K562 (cell line): ENCODE results near the gene WASF3.

Experiments
- BRD4 ChIP-seq: fragments of 200-600 bp; sonication (generic); IDR thresholded peaks from 2 replicates; pipeline ENCODE4 v1.6.1; 2017; ENCODE audit warnings: inconsistent platforms
- CC2D1A ChIP-seq: fragments of 450-650 bp; IDR thresholded peaks from 2 replicates; pipeline ENCODE4 v1.6.1; 2017; ENCODE audit warnings: mild to moderate bottlenecking
- CREB1 ChIP-seq, 2 experiments: sonication (generic) in 1 of 2; formaldehyde crosslinking in 1 of 2; IDR thresholded peaks; 2 replicates each; pipeline versions ENCODE4 v1.6.1 to v1.8.0; 2012 to 2022; ENCODE audit warnings: inconsistent platforms in 1 of 2, mild to moderate bottlenecking in 1 of 2, missing genetic modification reagents in 1 of 2, moderate library complexity in 1 of 2
- KAT2B ChIP-seq: IDR thresholded peaks from one replicate; pipeline ENCODE4 v1.6.1; 2012; ENCODE audit warnings: low read depth, mild to moderate bottlenecking, control low read depth, inconsistent platforms, low read length, moderate library complexity
- TAF1 ChIP-seq: IDR thresholded peaks from 2 replicates; pipeline ENCODE4 v1.6.1; 2011; ENCODE audit warnings: mild to moderate bottlenecking, low read length, moderate library complexity; ENCODE audit not compliant: insufficient read depth, control insufficient read depth, severe bottlenecking; ENCODE audit errors: extremely low read depth
- ZNF12 ChIP-seq: sonication (generic); formaldehyde crosslinking; IDR thresholded peaks from 2 replicates; pipeline ENCODE4 v1.4.0; 2020; ENCODE audit warnings: mild to moderate bottlenecking, missing genetic modification reagents
- ZNF263 ChIP-seq: sonication (generic); formaldehyde crosslinking; IDR thresholded peaks from 2 replicates; pipeline ENCODE4 v1.8.0; 2022; ENCODE audit warnings: mild to moderate bottlenecking, missing genetic modification reagents, borderline replicate concordance
- ZNF311 ChIP-seq: fragments of 250-450 bp; sonication (Bioruptor Pico); IDR thresholded peaks from 2 replicates; pipeline ENCODE4 v1.4.0; 2020; ENCODE audit warnings: mild to moderate bottlenecking, moderate library complexity

DNA sequence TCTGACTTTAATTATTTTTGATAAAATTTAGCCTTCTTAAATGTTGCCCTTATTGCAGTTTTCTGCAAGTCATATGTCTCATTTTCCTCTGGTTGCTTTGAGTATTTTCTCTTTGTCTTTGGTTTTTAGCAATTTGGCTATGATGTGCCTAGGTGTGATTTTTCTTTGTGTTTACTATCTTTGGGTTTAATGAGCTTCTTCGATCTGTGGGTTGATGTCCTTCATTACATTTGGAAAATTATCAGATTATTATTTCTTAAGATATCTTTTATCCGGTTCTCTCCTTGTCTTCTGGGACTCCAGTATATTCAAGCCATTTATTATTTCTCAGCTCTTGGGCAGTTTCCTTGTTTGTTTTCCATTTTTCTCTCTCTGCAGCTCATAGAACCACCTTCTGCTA is 39.0 kb downstream of the WASF3 start:
- TF ChIP-seq CC2D1A (no peak), BRD4 (no peak), ZNF263 (no peak), CREB1 (IDR thresholded peaks at IDR 0.05) (no peak), CREB1 (CRISPR knock-in tag; IDR thresholded peaks at IDR 0.05) (no peak), KAT2B (no peak), ZNF311 (no peak), TAF1 (no peak), ZNF12 (no peak)
